ENCODE measurements around the gene LYG1. TPM values are rescaled to one million over a fixed set of nuclear protein-coding genes. Genes with fewer than 3 reads are reported as not detected.

Gene LYG1
- polyA plus RNA-seq, 1 of the 3 experiments (the other 2 are of a cell fraction), result 1.2 TPM

DNA sequence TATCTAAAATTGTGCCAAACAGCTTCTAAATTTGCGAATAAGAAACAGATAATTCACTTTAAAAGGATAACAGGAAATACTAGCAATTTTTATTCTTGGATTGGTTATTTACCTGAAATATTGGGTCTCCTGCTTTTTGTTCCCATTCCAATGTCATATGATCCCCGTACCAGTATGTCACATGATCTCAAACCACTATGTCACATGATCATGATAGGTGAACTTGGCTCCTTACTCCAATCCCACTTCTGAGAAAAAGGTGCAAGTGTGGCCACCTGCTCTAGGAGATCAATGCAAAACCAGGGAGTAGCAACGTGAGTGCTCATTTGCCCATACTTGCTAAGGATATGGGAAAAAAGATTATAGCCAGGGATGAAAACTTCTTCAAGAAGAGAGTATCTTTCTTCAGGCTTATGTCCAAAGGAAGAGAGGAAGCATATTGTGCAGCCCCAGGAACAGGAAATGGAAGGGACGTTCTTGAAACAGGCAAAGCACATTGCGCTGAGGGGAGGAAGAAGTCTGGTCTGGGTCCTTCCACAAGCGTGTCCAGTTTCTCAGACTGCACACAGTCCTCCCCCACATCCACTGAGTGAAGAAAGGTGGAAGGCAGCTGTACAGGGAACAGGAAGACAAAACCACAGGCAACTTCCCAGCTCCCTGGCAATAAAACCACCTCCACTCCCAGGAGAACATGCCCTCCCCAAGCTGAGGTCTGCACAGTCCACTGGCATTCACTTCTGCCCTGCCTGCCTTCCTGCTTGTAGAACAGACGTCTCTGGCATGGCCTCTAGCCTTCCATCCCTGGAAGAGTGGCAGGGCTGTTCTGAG, 45.3 kb downstream of the LYG1 start, which contains the start of gene LYG2:
Gene LYG2 (minus strand): TSS at position 176 of the 828 bp plus-strand sequence. CDS start 1,406 bp downstream, outside the sequence.
- ChIA-PET POLR2A (no interaction called here), CTCF (no interaction called here)
- TF ChIP-seq, protein P1, sequence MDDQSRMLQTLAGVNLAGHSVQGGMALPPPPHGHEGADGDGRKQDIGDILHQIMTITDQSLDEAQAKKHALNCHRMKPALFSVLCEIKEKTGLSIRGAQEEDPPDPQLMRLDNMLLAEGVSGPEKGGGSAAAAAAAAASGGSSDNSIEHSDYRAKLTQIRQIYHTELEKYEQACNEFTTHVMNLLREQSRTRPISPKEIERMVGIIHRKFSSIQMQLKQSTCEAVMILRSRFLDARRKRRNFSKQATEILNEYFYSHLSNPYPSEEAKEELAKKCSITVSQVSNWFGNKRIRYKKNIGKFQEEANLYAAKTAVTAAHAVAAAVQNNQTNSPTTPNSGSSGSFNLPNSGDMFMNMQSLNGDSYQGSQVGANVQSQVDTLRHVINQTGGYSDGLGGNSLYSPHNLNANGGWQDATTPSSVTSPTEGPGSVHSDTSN (IDR thresholded peaks at IDR 0.05), result no peak
- TF ChIP-seq, protein P2, sequence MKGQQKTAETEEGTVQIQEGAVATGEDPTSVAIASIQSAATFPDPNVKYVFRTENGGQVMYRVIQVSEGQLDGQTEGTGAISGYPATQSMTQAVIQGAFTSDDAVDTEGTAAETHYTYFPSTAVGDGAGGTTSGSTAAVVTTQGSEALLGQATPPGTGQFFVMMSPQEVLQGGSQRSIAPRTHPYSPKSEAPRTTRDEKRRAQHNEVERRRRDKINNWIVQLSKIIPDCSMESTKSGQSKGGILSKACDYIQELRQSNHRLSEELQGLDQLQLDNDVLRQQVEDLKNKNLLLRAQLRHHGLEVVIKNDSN (IDR thresholded peaks at IDR 0.05; ENCODE audit: borderline replicate concordance, low read depth), result 0 out of 2 replicates have a peak, but pooled peaks have one; percentile 11

DNA sequence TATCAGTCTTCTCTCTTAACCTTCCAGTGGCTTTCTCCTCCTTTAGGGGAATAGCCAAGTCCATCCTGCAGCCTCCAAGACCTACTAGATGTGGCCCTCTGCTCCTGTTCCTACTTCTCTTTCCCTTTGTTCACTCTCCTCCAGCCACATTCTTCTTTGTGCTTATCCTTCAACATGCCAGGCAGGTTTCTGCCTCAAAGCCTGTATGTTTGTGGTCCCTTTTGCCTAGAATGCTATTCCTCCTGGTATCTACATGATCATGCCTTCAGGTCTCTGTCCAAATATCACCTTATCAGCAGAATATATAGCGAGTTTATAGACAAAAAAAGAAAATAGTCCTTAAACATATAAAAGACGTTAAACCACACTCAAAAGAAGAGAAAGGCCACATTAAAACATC, 51.0 kb downstream of the LYG1 start:
- Histone ChIP-seq H3F3A (replicated peaks; ENCODE audit: insufficient read depth) (no peaks in the 10 kb centered on the region), H3K4me3 (ENCODE audit: low read depth in 2 of 2, low read length in 1 of 2) (no peak overlapping the region), H4K20me1 (ENCODE audit: insufficient read depth) (no peaks in the 10 kb centered on the region), H3K79me2 (ENCODE audit: insufficient read depth) (no peaks in the 10 kb centered on the region), H3K36me3 (replicated peaks in 1 of 2; ENCODE audit: control insufficient read depth in 1 of 2, insufficient read depth in 2 of 2, low read length in 1 of 2) (no peaks in the 10 kb centered on the region), H2AFZ (ENCODE audit: low read depth) (no peak overlapping the region), H3K27me3 (ENCODE audit: insufficient read depth) (no peaks in the 10 kb centered on the region), H3K27ac (ENCODE audit: low read depth in 2 of 2, low read length in 1 of 2) (no peak overlapping the region), H3K9ac (no peak overlapping the region), H3K4me2 (no peak overlapping the region), H3K4me1 (ENCODE audit: control insufficient read depth in 1 of 2, insufficient read depth in 2 of 2, low read depth in 1 of 2, low read length in 1 of 2) (no peaks in the 10 kb centered on the region), H3K9me3 (no peaks in the 10 kb centered on the region), H3K9me2 (no peaks in the 10 kb centered on the region)
- no peak for TF ChIP-seq EZH2phosphoT487 (IDR thresholded peaks at IDR 0.05; ENCODE audit: borderline replicate concordance, low read depth)
- TF ChIP-seq GABPA (IDR thresholded peaks at IDR 0.05; ENCODE audit: low read depth), result no peak
- no peak for TF ChIP-seq POLR2AphosphoS5 (IDR thresholded peaks at IDR 0.05; ENCODE audit: low read depth, low read length)
- no peak for TF ChIP-seq TEAD4 (IDR thresholded peaks at IDR 0.05; ENCODE audit: borderline replicate concordance, insufficient read depth)
- TF ChIP-seq, protein P1 (IDR thresholded peaks at IDR 0.05), result no peak
- no peak for TF ChIP-seq FOXJ3 (CRISPR knock-in tag; IDR thresholded peaks at IDR 0.05)
- no peak for TF ChIP-seq RCOR1 (IDR thresholded peaks at IDR 0.05; ENCODE audit: low read length)
- TF ChIP-seq TCF12 (IDR thresholded peaks at IDR 0.05), result no peak
- TF ChIP-seq SIN3A (IDR thresholded peaks at IDR 0.05; ENCODE audit: borderline replicate concordance, low read depth, low read length), result no peak
- TF ChIP-seq JUND (IDR thresholded peaks at IDR 0.05), result no peak
- TF ChIP-seq, protein P3, sequence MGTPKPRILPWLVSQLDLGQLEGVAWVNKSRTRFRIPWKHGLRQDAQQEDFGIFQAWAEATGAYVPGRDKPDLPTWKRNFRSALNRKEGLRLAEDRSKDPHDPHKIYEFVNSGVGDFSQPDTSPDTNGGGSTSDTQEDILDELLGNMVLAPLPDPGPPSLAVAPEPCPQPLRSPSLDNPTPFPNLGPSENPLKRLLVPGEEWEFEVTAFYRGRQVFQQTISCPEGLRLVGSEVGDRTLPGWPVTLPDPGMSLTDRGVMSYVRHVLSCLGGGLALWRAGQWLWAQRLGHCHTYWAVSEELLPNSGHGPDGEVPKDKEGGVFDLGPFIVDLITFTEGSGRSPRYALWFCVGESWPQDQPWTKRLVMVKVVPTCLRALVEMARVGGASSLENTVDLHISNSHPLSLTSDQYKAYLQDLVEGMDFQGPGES (IDR thresholded peaks at IDR 0.05; ENCODE audit: low read depth, low read length), result no peak
- TF ChIP-seq NFIC (IDR thresholded peaks at IDR 0.05; ENCODE audit: borderline replicate concordance), result no peak
- no peak for TF ChIP-seq CHD2 (IDR thresholded peaks at IDR 0.05; ENCODE audit: low read length, partially characterized antibody)
- TF ChIP-seq, protein P4, sequence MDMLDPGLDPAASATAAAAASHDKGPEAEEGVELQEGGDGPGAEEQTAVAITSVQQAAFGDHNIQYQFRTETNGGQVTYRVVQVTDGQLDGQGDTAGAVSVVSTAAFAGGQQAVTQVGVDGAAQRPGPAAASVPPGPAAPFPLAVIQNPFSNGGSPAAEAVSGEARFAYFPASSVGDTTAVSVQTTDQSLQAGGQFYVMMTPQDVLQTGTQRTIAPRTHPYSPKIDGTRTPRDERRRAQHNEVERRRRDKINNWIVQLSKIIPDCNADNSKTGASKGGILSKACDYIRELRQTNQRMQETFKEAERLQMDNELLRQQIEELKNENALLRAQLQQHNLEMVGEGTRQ (IDR thresholded peaks at IDR 0.05; ENCODE audit: borderline replicate concordance, low read depth, low read length), result no peak
- TF ChIP-seq, protein P5, sequence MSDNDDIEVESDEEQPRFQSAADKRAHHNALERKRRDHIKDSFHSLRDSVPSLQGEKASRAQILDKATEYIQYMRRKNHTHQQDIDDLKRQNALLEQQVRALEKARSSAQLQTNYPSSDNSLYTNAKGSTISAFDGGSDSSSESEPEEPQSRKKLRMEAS (IDR thresholded peaks at IDR 0.05; ENCODE audit: low read depth), result no peak
- TF ChIP-seq MXI1 (IDR thresholded peaks at IDR 0.05; ENCODE audit: low read depth, low read length), result no peak
- no peak for TF ChIP-seq EP300 (IDR thresholded peaks at IDR 0.05; ENCODE audit: borderline replicate concordance in 1 of 2, low read depth in 1 of 2, low read length in 1 of 2)
- no peak for TF ChIP-seq RXRA (IDR thresholded peaks at IDR 0.05; ENCODE audit: borderline replicate concordance, low read depth)
- no peak for TF ChIP-seq FOSL2 (IDR thresholded peaks at IDR 0.05; ENCODE audit: borderline replicate concordance, low read depth)
- TF ChIP-seq MEF2A (IDR thresholded peaks at IDR 0.05; ENCODE audit: borderline replicate concordance, low read depth), result no peak
- no peak for DNase-seq
- 36% methylated on average over 2 of the region's 2 CpGs for WGBS (ENCODE audit: low lambda C conversion rate)
- ChIA-PET CTCF (no interaction called here), POLR2A (no interaction called here)

More for the DNA sequence above, 45.3 kb downstream of the LYG1 start, which contains the start of gene LYG2:
- H3K4me1 ChIP-seq (ENCODE audit: control insufficient read depth in 1 of 2, insufficient read depth in 2 of 2, low read depth in 1 of 2, low read length in 1 of 2), result no peaks in the 10 kb centered on the region
- no peak within 1 kb of the TSS for H3K9ac ChIP-seq
- DNase-seq, result no peak
- no peaks in the 10 kb centered on the region for H3F3A ChIP-seq (replicated peaks; ENCODE audit: insufficient read depth)
- no peak within 1 kb of the TSS for H3K4me3 ChIP-seq (ENCODE audit: low read depth in 2 of 2, low read length in 1 of 2)
- H3K36me3 ChIP-seq (replicated peaks in 1 of 2; ENCODE audit: control insufficient read depth in 1 of 2, insufficient read depth in 2 of 2, low read length in 1 of 2), result no peaks in the 10 kb centered on the region
- H4K20me1 ChIP-seq (ENCODE audit: insufficient read depth), result no peaks in the 10 kb centered on the region
- H3K27ac ChIP-seq (ENCODE audit: low read depth in 2 of 2, low read length in 1 of 2), result no peak within 1 kb of the TSS
- H3K4me2 ChIP-seq, result no peak within 1 kb of the TSS
- no peaks in the 10 kb centered on the region for H3K27me3 ChIP-seq (ENCODE audit: insufficient read depth)
- no peaks in the 10 kb centered on the region for H3K9me2 ChIP-seq
- H3K79me2 ChIP-seq (ENCODE audit: insufficient read depth), result no peaks in the 10 kb centered on the region
- H3K9me3 ChIP-seq, result no peaks in the 10 kb centered on the region
- WGBS (ENCODE audit: low lambda C conversion rate), result 72% methylated on average over 7 of the region's 7 CpGs
- H2AFZ ChIP-seq (ENCODE audit: low read depth), result no peak within 1 kb of the TSS

All from SK-N-SH (cell line).